ENCODE measurements around the gene NTN4.

- no peak for TF ChIP-seq EP300 (IDR thresholded peaks at IDR 0.05)
- no peak for TF ChIP-seq POLR2A (IDR thresholded peaks at IDR 0.05)
- TF ChIP-seq CTCF (IDR thresholded peaks at IDR 0.05) = no peak
Measured at GRCh38 chr12:95718772-95719171, 71.8 kb downstream of the NTN4 start.
